IMR-90 (cell line): Measurements from ENCODE around the gene DOK3. TPM values are rescaled to one million over a fixed set of nuclear protein-coding genes. Genes with fewer than 3 reads are reported as not detected.

Experiments used
- ATAC-seq: fragments of 200-7000 bp; cut with Tn5 transposase; 2 replicates; pipeline ENCODE4 v1.9.1; 2020; ENCODE audit warnings: low read depth, mild to moderate bottlenecking, moderate library complexity
- BruUV-seq: library from RNA; stranded (reverse); fragments of 400-500 nt; replicated peaks from 2 replicates; lab custom pipeline; 2021; lab: Mats Ljungman, UMichigan
- CTCF ChIA-PET: fragments of 300-600 bp; formaldehyde crosslinking; extraction: SDS; loops from one replicate; lab custom pipeline; 2021; ENCODE audit warnings: antibody characterized with exemption; lab: Yijun Ruan, JAX
- POLR2A ChIA-PET: fragments of 300-600 bp; sonication (Branson Sonifier 250); formaldehyde crosslinking; loops from one replicate; lab custom pipeline; 2022; ENCODE audit warnings: antibody characterized with exemption; ENCODE audit not compliant: unreplicated experiment; lab: Charles Lee
- DNase-seq: peaks from one replicate; pipeline ENCODE4 v3.0.0; 2013
- H2AFZ ChIP-seq: replicated peaks from 2 replicates; pipeline ENCODE3; 2013; ENCODE audit warnings: low read length, mild to moderate bottlenecking; ENCODE audit not compliant: poor library complexity
- H2AK5ac ChIP-seq: 2 replicates; pipeline ENCODE4 v1.6.1; 2013; ENCODE audit warnings: low read depth, low read length, inconsistent platforms
- H2AK9ac ChIP-seq: replicated peaks from 2 replicates; pipeline ENCODE3; 2013; ENCODE audit warnings: mild to moderate bottlenecking, low read depth, low read length, moderate library complexity; ENCODE audit not compliant: poor library complexity
- H2BK120ac ChIP-seq: 2 replicates; pipeline ENCODE4 v1.6.1; 2013; ENCODE audit warnings: low read depth, low read length, inconsistent platforms
- H2BK15ac ChIP-seq: 3 replicates; pipeline ENCODE4 v1.6.1; 2013; ENCODE audit warnings: low read depth, low read length, inconsistent platforms
- H2BK20ac ChIP-seq: 2 replicates; pipeline ENCODE4 v1.6.1; 2013; ENCODE audit warnings: low read depth, mild to moderate bottlenecking, inconsistent platforms, low read length, moderate library complexity
- H2BK5ac ChIP-seq: 2 replicates; pipeline ENCODE4 v1.6.1; 2013; ENCODE audit warnings: mild to moderate bottlenecking, low read depth, low read length, inconsistent platforms; ENCODE audit not compliant: poor library complexity, severe bottlenecking
- H3K14ac ChIP-seq: replicated peaks from 2 replicates; pipeline ENCODE4 v1.6.1; 2013; ENCODE audit warnings: low read depth, low read length, inconsistent platforms
- H3K18ac ChIP-seq: 2 replicates; pipeline ENCODE4 v1.6.1; 2013; ENCODE audit warnings: low read depth, low read length, control low read depth
- H3K23ac ChIP-seq: 2 replicates; pipeline ENCODE4 v1.6.1; 2013; ENCODE audit warnings: low read depth, low read length, inconsistent platforms
- H3K27ac ChIP-seq: 2 replicates; pipeline ENCODE4 v1.5.1; 2013; ENCODE audit warnings: mild to moderate bottlenecking, control low read depth, low read length; ENCODE audit not compliant: insufficient read depth
- H3K27me3 ChIP-seq: 2 replicates; pipeline ENCODE4 v1.6.1; 2013; ENCODE audit warnings: low read length; ENCODE audit not compliant: control insufficient read depth, insufficient read depth
- H3K36me3 ChIP-seq: 2 replicates; pipeline ENCODE4 v1.6.1; 2013; ENCODE audit warnings: low read length, mixed read lengths; ENCODE audit not compliant: control insufficient read depth, insufficient read depth
- H3K4ac ChIP-seq: 2 replicates; pipeline ENCODE4 v1.6.1; 2013; ENCODE audit warnings: low read depth, low read length, inconsistent platforms
- H3K4me1 ChIP-seq: 2 replicates; pipeline ENCODE4 v1.6.1; 2013; ENCODE audit warnings: low read length, mixed read lengths; ENCODE audit not compliant: control insufficient read depth, insufficient read depth
- H3K4me2 ChIP-seq: 2 replicates; pipeline ENCODE4 v1.6.1; 2013; ENCODE audit warnings: low read depth, mild to moderate bottlenecking, control low read depth, low read length, moderate library complexity
- H3K4me3 ChIP-seq: 2 replicates; pipeline ENCODE4 v1.5.1; 2013; ENCODE audit warnings: low read depth, mild to moderate bottlenecking, control low read depth, low read length, moderate library complexity; ENCODE audit not compliant: insufficient read depth
- H3K56ac ChIP-seq: 2 replicates; pipeline ENCODE4 v1.6.1; 2013; ENCODE audit warnings: low read length, inconsistent platforms; ENCODE audit not compliant: insufficient read depth; ENCODE audit errors: extremely low read depth
- H3K79me1 ChIP-seq, 2 experiments: 2 replicates each; pipeline ENCODE4 v1.6.1; 2013; ENCODE audit warnings: low read length in 2 of 2, inconsistent platforms in 1 of 2, low read depth in 1 of 2
- H3K9ac ChIP-seq: 2 replicates; pipeline ENCODE4 v1.6.1; 2013; ENCODE audit warnings: low read depth, low read length, control low read depth
- H3K9me1 ChIP-seq: 2 replicates; pipeline ENCODE4 v1.6.1; 2013; ENCODE audit warnings: low read length, inconsistent platforms; ENCODE audit not compliant: insufficient read depth
- H3K9me3 ChIP-seq: 2 replicates; pipeline ENCODE4 v1.6.1; 2013; ENCODE audit warnings: low read length; ENCODE audit not compliant: control insufficient read depth, insufficient read depth
- H4K20me1 ChIP-seq: 2 replicates; pipeline ENCODE4 v1.6.1; 2013; ENCODE audit warnings: low read length, inconsistent platforms; ENCODE audit not compliant: insufficient read depth
- H4K5ac ChIP-seq: 2 replicates; pipeline ENCODE4 v1.6.1; 2013; ENCODE audit warnings: mild to moderate bottlenecking, low read depth, low read length, control low read depth
- H4K8ac ChIP-seq, 2 experiments: 2 replicates each; pipeline ENCODE4 v1.6.1; 2013; ENCODE audit warnings: low read depth in 2 of 2, low read length in 2 of 2, control low read depth in 1 of 2, inconsistent platforms in 1 of 2
- H4K91ac ChIP-seq: 2 replicates; pipeline ENCODE4 v1.6.1; 2013; ENCODE audit warnings: low read depth, low read length, inconsistent platforms; ENCODE audit not compliant: insufficient read depth
- BHLHE40 ChIP-seq: fragments of 150-350 bp; IDR thresholded peaks from 2 replicates; pipeline ENCODE4 v1.6.1; 2016; ENCODE audit warnings: mild to moderate bottlenecking, low read depth, low read length
- CEBPB ChIP-seq: IDR thresholded peaks from 2 replicates; pipeline ENCODE4 v1.6.1; 2012; ENCODE audit warnings: low read depth, low read length, improper control_type of control experiment
- CHD1 ChIP-seq: IDR thresholded peaks from 2 replicates; pipeline ENCODE4 v1.6.1; 2012; ENCODE audit warnings: low read depth, low read length, improper control_type of control experiment
- FOS ChIP-seq: fragments of 150-350 bp; IDR thresholded peaks from 2 replicates; pipeline ENCODE4 v1.6.1; 2016; ENCODE audit warnings: low read depth, low read length
- MAFK ChIP-seq: IDR thresholded peaks from 2 replicates; pipeline ENCODE4 v1.6.1; 2012; ENCODE audit warnings: low read depth, low read length, improper control_type of control experiment
- MAZ ChIP-seq: IDR thresholded peaks from 2 replicates; pipeline ENCODE4 v1.6.1; 2012; ENCODE audit warnings: low read depth, mild to moderate bottlenecking, low read length, improper control_type of control experiment, moderate library complexity, borderline replicate concordance
- MXI1 ChIP-seq: IDR thresholded peaks from 2 replicates; pipeline ENCODE4 v1.6.1; 2012; ENCODE audit warnings: low read depth, mild to moderate bottlenecking, low read length, moderate library complexity, borderline replicate concordance
- NFE2L2 ChIP-seq: fragments of 150-350 bp; IDR thresholded peaks from 2 replicates; pipeline ENCODE4 v1.6.1; 2016; ENCODE audit warnings: low read depth, mild to moderate bottlenecking, low read length
- POLR2A ChIP-seq: IDR thresholded peaks from 2 replicates; pipeline ENCODE4 v1.6.1; 2012; ENCODE audit warnings: mild to moderate bottlenecking, low read depth, low read length
- RAD21 ChIP-seq: IDR thresholded peaks from 2 replicates; pipeline ENCODE4 v1.6.1; 2012; ENCODE audit warnings: low read length, improper control_type of control experiment
- RCOR1 ChIP-seq: IDR thresholded peaks from 2 replicates; pipeline ENCODE4 v1.6.1; 2012; ENCODE audit warnings: mild to moderate bottlenecking, low read length, improper control_type of control experiment; ENCODE audit not compliant: insufficient replicate concordance
- RFX5 ChIP-seq: IDR thresholded peaks from 2 replicates; pipeline ENCODE4 v1.8.0; 2012; ENCODE audit warnings: low read depth, mild to moderate bottlenecking, low read length, moderate library complexity
- SMC3 ChIP-seq: fragments of 150-350 bp; IDR thresholded peaks from 2 replicates; pipeline ENCODE4 v1.6.1; 2016; ENCODE audit warnings: low read depth, mild to moderate bottlenecking, antibody characterized with exemption, low read length, moderate library complexity
- WGBS, 2 experiments: methylation state at CpG; one replicate each; pipeline versions ENCODE4 v1.1.5 to v1.1.7; 2013; ENCODE audit warnings: missing lambda C conversion rate in 2 of 2; ENCODE audit not compliant: insufficient read length in 1 of 2; ENCODE audit errors: extremely low coverage in 2 of 2; 5-methylcytosine and 5-hydroxymethylcytosine counted together
- dilution Hi-C: fragments of 300-500 bp; cut with HindIII; formaldehyde crosslinking; loops from one replicate; pipeline ENCODE4 v1.14.3; 2018; ENCODE audit warnings: low sequenced_read_pairs; ENCODE audit not compliant: unreplicated experiment
- in situ Hi-C: fragments of 300-500 bp; cut with MboI; formaldehyde crosslinking; loops from 3 replicates; pipeline ENCODE4 v1.14.3; 2019; ENCODE audit warnings: low sequenced_read_pairs, inconsistent platforms, mixed read lengths
- intact Hi-C: fragments of 100-400 bp; cut with micrococcal nuclease; formaldehyde crosslinking; loops from 2 replicates; pipeline ENCODE4 v1.10.0; 2022
- polyA plus RNA-seq, 3 experiments: library from polyadenylated mRNA; depleted of rRNA; stranded (reverse); fragments of >200 nt; gene quantifications; 2 replicates each; pipeline ENCODE4 v1.2.3, GENCODE V29; 2012; ENCODE audit warnings: low replicate concordance in 1 of 3
- total RNA-seq: library from RNA; depleted of rRNA; stranded (reverse); fragments of >200 nt; gene quantifications from 2 replicates; pipeline ENCODE4 v1.2.3, GENCODE V29; 2012
- TF ChIP-seq, protein P1 (sequence below): fragments of 150-350 bp; IDR thresholded peaks from 2 replicates; pipeline ENCODE4 v1.6.1; 2017; ENCODE audit warnings: mild to moderate bottlenecking, antibody characterized with exemption, low read length, low read depth
- TF ChIP-seq, protein P2 (sequence below): conservative IDR thresholded peaks from 2 replicates; pipeline ENCODE4 v1.5.1; 2012; ENCODE audit warnings: mild to moderate bottlenecking, low read depth, low read length, improper control_type of control experiment
- TF ChIP-seq, protein P3 (sequence below): fragments of 150-350 bp; IDR thresholded peaks from 2 replicates; pipeline ENCODE4 v1.6.1; 2016; ENCODE audit warnings: low read depth, mild to moderate bottlenecking, low read length, moderate library complexity, borderline replicate concordance

Gene DOK3
- total and polyA plus RNA-seq, 2 of the 4 experiments (the other 2 are of a cell fraction) = 0.54 to 3.9 TPM

DNA sequence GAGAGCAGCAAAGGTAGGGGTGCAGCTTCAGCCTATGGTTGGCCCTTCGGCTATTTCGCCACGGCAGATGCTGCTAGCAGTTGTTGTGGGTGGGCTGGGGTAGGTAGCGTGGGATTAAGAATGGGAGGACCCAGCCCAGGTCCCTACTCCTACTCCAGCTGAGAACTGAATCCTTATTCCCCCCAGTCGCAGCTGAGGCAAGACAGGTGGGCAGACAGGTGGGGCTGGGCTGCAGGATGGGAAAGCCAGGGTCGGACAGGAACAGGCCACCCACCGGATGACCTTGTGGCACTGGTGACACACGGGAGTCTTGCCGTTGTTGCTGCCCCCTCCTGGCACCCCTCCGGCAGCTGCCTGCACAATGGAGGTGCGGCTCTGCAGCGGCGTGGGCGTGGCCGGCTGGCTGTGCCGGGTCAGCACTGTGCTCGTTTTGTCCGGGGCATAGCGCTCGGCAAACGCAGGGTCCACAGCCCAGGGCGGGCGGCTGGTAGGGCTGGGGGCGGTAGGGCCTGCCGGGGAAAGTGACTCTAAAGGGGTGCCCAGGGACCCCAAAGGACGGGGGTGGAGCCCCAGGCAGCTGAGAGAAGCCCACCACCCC, 20.4 kb downstream of the DOK3 start:
- in situ Hi-C loops (no loop called here), intact Hi-C loops (no loop called here), dilution Hi-C loops (no loop called here)
- Histone ChIP-seq H3K9me3 (no peaks in the 10 kb centered on the region), H4K8ac (no peak overlapping the region), H3K56ac (no peak overlapping the region), H3K4me1 (peaks cover 21% of the 10 kb centered on the region), H3K79me1 (peaks cover 52 to 87% of the 10 kb centered on the region in 2 experiments), H2AK5ac (no peak overlapping the region), H3K9ac (no peak overlapping the region), H4K91ac (no peak overlapping the region), H3K14ac (no peak overlapping the region), H2BK15ac (no peak overlapping the region), H3K36me3 (peaks cover 91% of the 10 kb centered on the region), H3K18ac (no peak overlapping the region), H2BK5ac (no peak overlapping the region), H4K5ac (no peak overlapping the region), H2AK9ac (peak overlapping the region; percentile 52), H4K20me1 (peaks cover 96% of the 10 kb centered on the region), H3K9me1 (peaks cover 18% of the 10 kb centered on the region), H2AFZ (peak overlapping the region; percentile 21), H3K4me3 (no peak overlapping the region), H3K4me2 (no peak overlapping the region), H2BK20ac (no peak overlapping the region), H3K4ac (no peak overlapping the region), H3K27ac (no peak overlapping the region), H3K23ac (no peak overlapping the region), H2BK120ac (no peak overlapping the region), H3K27me3 (no peaks in the 10 kb centered on the region)
- TF ChIP-seq FOS = no peak
- TF ChIP-seq CEBPB = no peak
- TF ChIP-seq, protein P1, sequence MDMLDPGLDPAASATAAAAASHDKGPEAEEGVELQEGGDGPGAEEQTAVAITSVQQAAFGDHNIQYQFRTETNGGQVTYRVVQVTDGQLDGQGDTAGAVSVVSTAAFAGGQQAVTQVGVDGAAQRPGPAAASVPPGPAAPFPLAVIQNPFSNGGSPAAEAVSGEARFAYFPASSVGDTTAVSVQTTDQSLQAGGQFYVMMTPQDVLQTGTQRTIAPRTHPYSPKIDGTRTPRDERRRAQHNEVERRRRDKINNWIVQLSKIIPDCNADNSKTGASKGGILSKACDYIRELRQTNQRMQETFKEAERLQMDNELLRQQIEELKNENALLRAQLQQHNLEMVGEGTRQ = no peak
- TF ChIP-seq RAD21 = no peak
- TF ChIP-seq, protein P2, sequence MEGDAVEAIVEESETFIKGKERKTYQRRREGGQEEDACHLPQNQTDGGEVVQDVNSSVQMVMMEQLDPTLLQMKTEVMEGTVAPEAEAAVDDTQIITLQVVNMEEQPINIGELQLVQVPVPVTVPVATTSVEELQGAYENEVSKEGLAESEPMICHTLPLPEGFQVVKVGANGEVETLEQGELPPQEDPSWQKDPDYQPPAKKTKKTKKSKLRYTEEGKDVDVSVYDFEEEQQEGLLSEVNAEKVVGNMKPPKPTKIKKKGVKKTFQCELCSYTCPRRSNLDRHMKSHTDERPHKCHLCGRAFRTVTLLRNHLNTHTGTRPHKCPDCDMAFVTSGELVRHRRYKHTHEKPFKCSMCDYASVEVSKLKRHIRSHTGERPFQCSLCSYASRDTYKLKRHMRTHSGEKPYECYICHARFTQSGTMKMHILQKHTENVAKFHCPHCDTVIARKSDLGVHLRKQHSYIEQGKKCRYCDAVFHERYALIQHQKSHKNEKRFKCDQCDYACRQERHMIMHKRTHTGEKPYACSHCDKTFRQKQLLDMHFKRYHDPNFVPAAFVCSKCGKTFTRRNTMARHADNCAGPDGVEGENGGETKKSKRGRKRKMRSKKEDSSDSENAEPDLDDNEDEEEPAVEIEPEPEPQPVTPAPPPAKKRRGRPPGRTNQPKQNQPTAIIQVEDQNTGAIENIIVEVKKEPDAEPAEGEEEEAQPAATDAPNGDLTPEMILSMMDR = no peak
- no peak for TF ChIP-seq NFE2L2
- TF ChIP-seq POLR2A = no peak
- no peak for TF ChIP-seq MXI1
- no peak for TF ChIP-seq BHLHE40
- TF ChIP-seq SMC3 = no peak
- TF ChIP-seq MAZ = no peak
- TF ChIP-seq, protein P3, sequence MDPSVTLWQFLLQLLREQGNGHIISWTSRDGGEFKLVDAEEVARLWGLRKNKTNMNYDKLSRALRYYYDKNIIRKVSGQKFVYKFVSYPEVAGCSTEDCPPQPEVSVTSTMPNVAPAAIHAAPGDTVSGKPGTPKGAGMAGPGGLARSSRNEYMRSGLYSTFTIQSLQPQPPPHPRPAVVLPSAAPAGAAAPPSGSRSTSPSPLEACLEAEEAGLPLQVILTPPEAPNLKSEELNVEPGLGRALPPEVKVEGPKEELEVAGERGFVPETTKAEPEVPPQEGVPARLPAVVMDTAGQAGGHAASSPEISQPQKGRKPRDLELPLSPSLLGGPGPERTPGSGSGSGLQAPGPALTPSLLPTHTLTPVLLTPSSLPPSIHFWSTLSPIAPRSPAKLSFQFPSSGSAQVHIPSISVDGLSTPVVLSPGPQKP = no peak
- TF ChIP-seq RFX5 = no peak
- no peak for TF ChIP-seq MAFK
- no peak for TF ChIP-seq RCOR1
- no peak for TF ChIP-seq CHD1
- no TSS peak for BruUV-seq
- ChIA-PET CTCF (no interaction called here), POLR2A (interaction anchor here (0.8 kb wide), 1 partner anchor 14 kb away, joined by 7 read pairs; no protein-coding TSS in a partner anchor)
- ATAC-seq (peak; percentile 1; the same call in 1 of the 2 replicates), DNase-seq (no peak)
- 81% methylated on average over 11 of the region's 26 CpGs; no CpG with 5 or more reads in 1 of the 2 experiments for WGBS, 2 experiments
